GM23248 (cell line): ENCODE data around the gene STXBP4.

Experiments used
- EZH2 ChIP-seq: fragments of 200-600 bp; sonication (generic); IDR thresholded peaks from 2 replicates; pipeline ENCODE4 v1.6.1; 2018; ENCODE audit warnings: antibody characterized with exemption, mild to moderate bottlenecking; ENCODE audit not compliant: insufficient read depth, poor library complexity, severe bottlenecking
- EZH2phosphoT487 ChIP-seq: fragments of 200-600 bp; sonication (generic); IDR thresholded peaks from 2 replicates; pipeline ENCODE4 v1.6.1; 2018; ENCODE audit warnings: antibody characterized with exemption, moderate library complexity, mild to moderate bottlenecking, low read depth; ENCODE audit not compliant: insufficient read depth

GRCh38 chr17:55208078-55208812, 239.7 kb downstream of the STXBP4 start:
- no peak for TF ChIP-seq EZH2
- no peak for TF ChIP-seq EZH2phosphoT487
